ENCODE data around the gene DTX2. TPM values are rescaled to one million over a fixed set of nuclear protein-coding genes. Genes with fewer than 3 reads are reported as not detected.

Gene DTX2
- polyA plus RNA-seq, 1 donor (not counting 4 experiments of a cell fraction or from before 2014, with no cell fraction given): 15.1 TPM

GRCh38 chr7:76423666-76424412, 37.7 kb upstream of the DTX2 start:
- Histone ChIP-seq H3K9ac (ENCODE audit: control insufficient read depth, extremely low read depth, insufficient read depth, low read length) (peak overlapping the region; percentile 92), H3K27ac (ENCODE audit: control insufficient read depth, insufficient read depth, low read length) (peak overlapping the region; percentile 99), H3K4me1 (ENCODE audit: control insufficient read depth, extremely low read depth, insufficient read depth, low read length) (peaks cover 35% of the 10 kb centered on the region), H4K20me1 (ENCODE audit: control insufficient read depth, extremely low read depth, insufficient read depth, low read length) (no peaks in the 10 kb centered on the region), H3K4me2 (ENCODE audit: control insufficient read depth, extremely low read depth, insufficient read depth, low read depth, low read length) (peak overlapping the region; percentile 82), H3K79me2 (ENCODE audit: control insufficient read depth, insufficient read depth, low read length) (no peaks in the 10 kb centered on the region), H3K9me1 (ENCODE audit: control insufficient read depth, extremely low read depth, insufficient read depth, low read length) (no peaks in the 10 kb centered on the region), H3K36me3 (ENCODE audit: control insufficient read depth in 2 of 2, extremely low read depth in 1 of 2, insufficient read depth in 2 of 2, low read length in 2 of 2) (no peaks in the 10 kb centered on the region), H2AFZ (ENCODE audit: control insufficient read depth, low read length) (peak overlapping the region; percentile 12), H3K4me3 (ENCODE audit: control insufficient read depth in 2 of 3, extremely low read depth in 1 of 3, insufficient read depth in 2 of 3, low read depth in 1 of 3, low read length in 3 of 3) (peak overlapping the region in 1 of 3 experiments; percentile 35), H3K27me3 (ENCODE audit: control insufficient read depth, extremely low read depth, insufficient read depth, low read length) (no peaks in the 10 kb centered on the region), H3K9me3 (ENCODE audit: control insufficient read depth, low read depth, low read length) (no peaks in the 10 kb centered on the region)
- FAIRE-seq: no peak
- dilution Hi-C loops (cut with MboI; ENCODE audit: extremely low pct_ligation_motif_present, low sequenced_read_pairs): no loop called here
- peak; percentile 38 for DNase-seq (ENCODE audit: low read depth, low spot score)
- TF ChIP-seq EZH2 (IDR thresholded peaks at IDR 0.05; ENCODE audit: low read length): no peak
- no peak for TF ChIP-seq CTCF (optimal IDR thresholded peaks at IDR 0.05 in 1 of 3, IDR thresholded peaks at IDR 0.05 in 1 of 3, conservative IDR thresholded peaks at IDR 0.05 in 1 of 3; ENCODE audit: extremely low read depth in 1 of 3, insufficient read depth in 2 of 3, low read length in 3 of 3)

GRCh38 chr7:76424413-76425111, 36.9 kb upstream of the DTX2 start, which contains the start of gene ZP3:
ZP3 (plus strand) TSS chr7:76424950; CDS start chr7:76424965, 15 bp downstream.
- Histone ChIP-seq H3K4me3 (ENCODE audit: control insufficient read depth in 2 of 3, extremely low read depth in 1 of 3, insufficient read depth in 2 of 3, low read depth in 1 of 3, low read length in 3 of 3) (peak within 1 kb of the TSS in 1 of 3 experiments; percentile 35), H3K27ac (ENCODE audit: control insufficient read depth, insufficient read depth, low read length) (peak within 1 kb of the TSS; percentile 99), H2AFZ (ENCODE audit: control insufficient read depth, low read length) (peak within 1 kb of the TSS; percentile 12), H4K20me1 (ENCODE audit: control insufficient read depth, extremely low read depth, insufficient read depth, low read length) (no peaks in the 10 kb centered on the region), H3K36me3 (ENCODE audit: control insufficient read depth in 2 of 2, extremely low read depth in 1 of 2, insufficient read depth in 2 of 2, low read length in 2 of 2) (no peaks in the 10 kb centered on the region), H3K9me3 (ENCODE audit: control insufficient read depth, low read depth, low read length) (no peaks in the 10 kb centered on the region), H3K27me3 (ENCODE audit: control insufficient read depth, extremely low read depth, insufficient read depth, low read length) (no peaks in the 10 kb centered on the region), H3K4me2 (ENCODE audit: control insufficient read depth, extremely low read depth, insufficient read depth, low read depth, low read length) (peak within 1 kb of the TSS; percentile 82), H3K9me1 (ENCODE audit: control insufficient read depth, extremely low read depth, insufficient read depth, low read length) (no peaks in the 10 kb centered on the region), H3K4me1 (ENCODE audit: control insufficient read depth, extremely low read depth, insufficient read depth, low read length) (peaks cover 41% of the 10 kb centered on the region), H3K79me2 (ENCODE audit: control insufficient read depth, insufficient read depth, low read length) (no peaks in the 10 kb centered on the region), H3K9ac (ENCODE audit: control insufficient read depth, extremely low read depth, insufficient read depth, low read length) (peak within 1 kb of the TSS; percentile 92)
- dilution Hi-C loops (cut with MboI; ENCODE audit: extremely low pct_ligation_motif_present, low sequenced_read_pairs): no loop called here
- FAIRE-seq (no peak), DNase-seq (ENCODE audit: low read depth, low spot score) (no peak)
- TF ChIP-seq CTCF (optimal IDR thresholded peaks at IDR 0.05 in 1 of 3, IDR thresholded peaks at IDR 0.05 in 1 of 3, conservative IDR thresholded peaks at IDR 0.05 in 1 of 3; ENCODE audit: extremely low read depth in 1 of 3, insufficient read depth in 2 of 3, low read length in 3 of 3): no peak
- TF ChIP-seq EZH2 (IDR thresholded peaks at IDR 0.05; ENCODE audit: low read length): no peak
